SU-DHL-6 (cell line): ENCODE data around the gene CUL9.

Source experiments
- H2AFZ ChIP-seq: fragments of 200-600 bp; sonication (generic); 2 replicates; pipeline ENCODE4 v1.6.1; 2014; ENCODE audit warnings: low read depth, mild to moderate bottlenecking, moderate library complexity, mixed read lengths, antibody characterized with exemption, low read length; ENCODE audit not compliant: severe bottlenecking
- H3F3A ChIP-seq: fragments of 200-600 bp; shearing (Covaris generic); 2 replicates; pipeline ENCODE4 v1.6.0; 2016; ENCODE audit warnings: antibody characterized with exemption, mild to moderate bottlenecking; ENCODE audit not compliant: insufficient read depth
- H3K27ac ChIP-seq: fragments of 200-600 bp; sonication (generic); 2 replicates; pipeline ENCODE4 v1.5.1; 2016; ENCODE audit warnings: low read depth, mild to moderate bottlenecking, low read length, moderate library complexity, mixed read lengths
- H3K27me3 ChIP-seq: fragments of 200-600 bp; sonication (generic), shearing (Covaris generic); 2 replicates; pipeline ENCODE4 v1.6.0; 2014; ENCODE audit warnings: mild to moderate bottlenecking, low read length
- H3K36me3 ChIP-seq: fragments of 200-600 bp; sonication (generic); 2 replicates; pipeline ENCODE4 v1.6.1; 2014; ENCODE audit warnings: mild to moderate bottlenecking, low read length, mixed read lengths
- H3K4me2 ChIP-seq: fragments of 300-600, 200-600 bp; shearing (Covaris generic), sonication (generic); 2 replicates; pipeline ENCODE4 v1.6.0; 2014; ENCODE audit warnings: low read length, low read depth, mild to moderate bottlenecking; ENCODE audit not compliant: poor library complexity, severe bottlenecking
- H3K4me3 ChIP-seq: fragments of 200-600 bp; sonication (generic); 2 replicates; pipeline ENCODE4 v1.5.1; 2014; ENCODE audit warnings: antibody characterized with exemption, low read length, mild to moderate bottlenecking, mixed read lengths; ENCODE audit not compliant: insufficient read depth, poor library complexity, severe bottlenecking
- H3K79me2 ChIP-seq: fragments of 200-600 bp; sonication (generic); 2 replicates; pipeline ENCODE4 v1.6.1; 2014; ENCODE audit warnings: mild to moderate bottlenecking, low read length, moderate library complexity; ENCODE audit not compliant: insufficient read depth
- H3K9ac ChIP-seq: fragments of 200-600 bp; sonication (generic); 2 replicates; pipeline ENCODE4 v1.7.0; 2014; ENCODE audit warnings: mild to moderate bottlenecking, low read length
- H3K9me2 ChIP-seq: fragments of 200-600 bp; sonication (generic); replicated peaks from 2 replicates; pipeline ENCODE4 v1.6.1; 2014; ENCODE audit warnings: low read length; ENCODE audit not compliant: insufficient read depth
- H3K9me3 ChIP-seq: fragments of 200-600 bp; sonication (generic); 2 replicates; pipeline ENCODE4 v1.6.1; 2014; ENCODE audit warnings: low read length, mixed read lengths; ENCODE audit not compliant: insufficient read depth
- H4K20me1 ChIP-seq: fragments of 200-600 bp; sonication (generic); 2 replicates; pipeline ENCODE4 v1.6.1; 2014; ENCODE audit warnings: low read depth, mild to moderate bottlenecking, antibody characterized with exemption, low read length, moderate library complexity, mixed read lengths
- EZH2phosphoT487 ChIP-seq: fragments of 200-600 bp; sonication (generic), shearing (Covaris generic); conservative IDR thresholded peaks from 2 replicates; pipeline ENCODE4 v1.6.1; 2018; ENCODE audit warnings: mild to moderate bottlenecking, antibody characterized with exemption, low read length, moderate library complexity, mixed read lengths
- TF ChIP-seq, protein P1 (sequence below): fragments of 200-600 bp; sonication (generic); IDR thresholded peaks from one replicate; pipeline ENCODE4 v1.5.1; 2017; ENCODE audit warnings: antibody characterized with exemption, mild to moderate bottlenecking, low read length, moderate library complexity; ENCODE audit not compliant: insufficient read depth, poor library complexity, severe bottlenecking

CUL9 gene

GRCh38 chr6:43254138-43254817 is 72.3 kb downstream of the CUL9 start:
- no peak overlapping the region for H3K9ac ChIP-seq
- TF ChIP-seq, protein P1, sequence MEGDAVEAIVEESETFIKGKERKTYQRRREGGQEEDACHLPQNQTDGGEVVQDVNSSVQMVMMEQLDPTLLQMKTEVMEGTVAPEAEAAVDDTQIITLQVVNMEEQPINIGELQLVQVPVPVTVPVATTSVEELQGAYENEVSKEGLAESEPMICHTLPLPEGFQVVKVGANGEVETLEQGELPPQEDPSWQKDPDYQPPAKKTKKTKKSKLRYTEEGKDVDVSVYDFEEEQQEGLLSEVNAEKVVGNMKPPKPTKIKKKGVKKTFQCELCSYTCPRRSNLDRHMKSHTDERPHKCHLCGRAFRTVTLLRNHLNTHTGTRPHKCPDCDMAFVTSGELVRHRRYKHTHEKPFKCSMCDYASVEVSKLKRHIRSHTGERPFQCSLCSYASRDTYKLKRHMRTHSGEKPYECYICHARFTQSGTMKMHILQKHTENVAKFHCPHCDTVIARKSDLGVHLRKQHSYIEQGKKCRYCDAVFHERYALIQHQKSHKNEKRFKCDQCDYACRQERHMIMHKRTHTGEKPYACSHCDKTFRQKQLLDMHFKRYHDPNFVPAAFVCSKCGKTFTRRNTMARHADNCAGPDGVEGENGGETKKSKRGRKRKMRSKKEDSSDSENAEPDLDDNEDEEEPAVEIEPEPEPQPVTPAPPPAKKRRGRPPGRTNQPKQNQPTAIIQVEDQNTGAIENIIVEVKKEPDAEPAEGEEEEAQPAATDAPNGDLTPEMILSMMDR, result no peak
- TF ChIP-seq EZH2phosphoT487, result no peak

GRCh38 chr6:43254846-43255245 is 72.8 kb downstream of the CUL9 start:
- no peaks in the 10 kb centered on the region for H3K9me2 ChIP-seq
- TF ChIP-seq EZH2phosphoT487, result no peak
- TF ChIP-seq, protein P1, result no peak
- H3F3A ChIP-seq, result no peaks in the 10 kb centered on the region
- no peak overlapping the region for H3K9ac ChIP-seq
- H3K79me2 ChIP-seq, result no peaks in the 10 kb centered on the region
- no peaks in the 10 kb centered on the region for H3K27me3 ChIP-seq
- no peak overlapping the region for H3K4me3 ChIP-seq
- no peak overlapping the region for H3K27ac ChIP-seq
- H4K20me1 ChIP-seq, result no peaks in the 10 kb centered on the region
- no peak overlapping the region for H2AFZ ChIP-seq
- no peaks in the 10 kb centered on the region for H3K9me3 ChIP-seq
- H3K4me2 ChIP-seq, result no peak overlapping the region
- no peaks in the 10 kb centered on the region for H3K36me3 ChIP-seq

More at GRCh38 chr6:43254138-43254817, 72.3 kb downstream of the CUL9 start:
- H4K20me1 ChIP-seq, result no peaks in the 10 kb centered on the region
- no peaks in the 10 kb centered on the region for H3K36me3 ChIP-seq
- no peak overlapping the region for H3K27ac ChIP-seq
- H3K4me2 ChIP-seq, result no peak overlapping the region
- H3K4me3 ChIP-seq, result no peak overlapping the region
- no peaks in the 10 kb centered on the region for H3K9me2 ChIP-seq
- H3K27me3 ChIP-seq, result no peaks in the 10 kb centered on the region
- no peaks in the 10 kb centered on the region for H3K9me3 ChIP-seq
- no peak overlapping the region for H2AFZ ChIP-seq
- H3K79me2 ChIP-seq, result no peaks in the 10 kb centered on the region
- no peaks in the 10 kb centered on the region; the same call in 1 of the 2 replicates for H3F3A ChIP-seq

- no peak overlapping the region for H3K4me2 ChIP-seq
- no peaks in the 10 kb centered on the region for H3K36me3 ChIP-seq
- H3K27me3 ChIP-seq, result no peaks in the 10 kb centered on the region
- no peak overlapping the region for H2AFZ ChIP-seq
- no peaks in the 10 kb centered on the region for H3K79me2 ChIP-seq
- no peak overlapping the region for H3K27ac ChIP-seq
- no peaks in the 10 kb centered on the region for H4K20me1 ChIP-seq
- H3F3A ChIP-seq, result no peaks in the 10 kb centered on the region
- TF ChIP-seq, protein P1, result no peak
- no peak for TF ChIP-seq EZH2phosphoT487
- H3K9me3 ChIP-seq, result no peaks in the 10 kb centered on the region
- no peak overlapping the region for H3K4me3 ChIP-seq
- H3K9me2 ChIP-seq, result no peaks in the 10 kb centered on the region
- H3K9ac ChIP-seq, result no peak overlapping the region
These were observed 73.5 kb downstream of the CUL9 start for GRCh38 chr6:43255408-43256054.
